Amniotic stem cell (primary cell): Measurements from ENCODE around the gene OR10AG1.

ENCODE experiments used
- DNase-seq: peaks from one replicate; lab custom pipeline; 2025; lab: John Stamatoyannopoulos, UW

Gene OR10AG1

DNA sequence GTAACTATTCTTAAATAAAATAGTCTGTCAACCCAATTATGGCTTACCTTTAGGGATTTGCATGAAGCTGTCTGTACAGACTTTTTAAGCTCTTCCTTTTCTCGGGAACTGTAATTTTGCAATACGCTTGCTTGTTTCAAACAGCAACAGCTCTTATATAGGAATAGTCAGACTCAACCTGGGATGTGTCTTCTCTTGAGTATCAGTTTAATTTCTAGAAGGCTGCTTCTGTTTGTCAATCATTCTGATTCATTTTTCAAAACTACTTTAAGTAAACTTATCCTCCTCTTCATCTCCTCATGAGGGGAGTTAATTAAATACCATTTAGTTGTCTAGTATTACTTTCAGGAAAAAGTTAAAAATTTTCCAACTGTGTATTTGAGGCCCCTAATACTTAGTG, at the start of gene OR10AG1:
TSS of gene OR10AG1 (minus strand) at position 101 of the 400 bp plus-strand sequence. CDS start at position 63, 38 bp downstream.
- no peak for DNase-seq

DNA sequence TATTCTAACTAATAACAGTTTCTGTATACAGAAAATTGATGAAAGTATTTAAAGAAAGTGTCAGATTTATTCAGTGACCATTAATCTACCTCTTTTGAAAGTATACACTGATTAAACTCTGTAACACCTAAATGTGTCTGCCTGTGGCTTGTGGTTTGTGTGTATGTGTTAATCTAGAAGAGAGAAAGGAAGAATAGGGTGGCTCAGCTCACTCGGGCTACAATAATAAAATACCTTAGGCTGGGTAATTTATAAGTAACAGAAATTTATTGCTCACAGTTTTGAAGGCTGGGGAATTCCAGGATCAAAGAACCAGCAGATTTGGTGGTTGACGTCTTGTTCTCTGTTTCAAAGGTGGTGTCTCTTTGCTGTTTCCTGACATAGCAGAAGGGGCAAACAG, 44.1 kb upstream of the OR10AG1 start:
- DNase-seq = no peak

DNA sequence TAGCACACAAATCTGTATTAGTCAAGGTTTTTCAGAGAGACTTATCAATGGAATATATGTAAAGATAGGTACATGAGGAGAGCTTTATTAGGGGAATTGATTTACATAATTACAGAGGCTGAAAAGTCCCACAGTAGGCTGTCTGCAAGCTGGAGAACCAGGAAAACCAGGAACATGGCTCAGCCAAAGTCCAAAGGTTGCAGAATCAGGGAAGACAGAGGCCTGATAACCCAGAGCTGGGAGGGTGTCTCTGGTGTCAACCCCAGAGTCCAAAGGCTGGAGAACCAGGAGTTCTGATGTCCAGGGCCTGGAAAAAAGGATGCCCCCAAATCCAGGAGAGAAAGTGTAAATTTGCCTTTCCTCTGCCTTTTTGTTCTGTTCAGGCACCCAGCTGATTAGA, 41.0 kb upstream of the OR10AG1 start:
- no peak for DNase-seq

- no peak for DNase-seq
Observed at GRCh38 chr11:55994525-55994924, 24.8 kb upstream of the OR10AG1 start, which contains the start of gene OR5F1. Gene OR5F1, minus strand, starts transcription at chr11:55994625. Its CDS starts 0 bp downstream, at chr11:55994625.

DNA sequence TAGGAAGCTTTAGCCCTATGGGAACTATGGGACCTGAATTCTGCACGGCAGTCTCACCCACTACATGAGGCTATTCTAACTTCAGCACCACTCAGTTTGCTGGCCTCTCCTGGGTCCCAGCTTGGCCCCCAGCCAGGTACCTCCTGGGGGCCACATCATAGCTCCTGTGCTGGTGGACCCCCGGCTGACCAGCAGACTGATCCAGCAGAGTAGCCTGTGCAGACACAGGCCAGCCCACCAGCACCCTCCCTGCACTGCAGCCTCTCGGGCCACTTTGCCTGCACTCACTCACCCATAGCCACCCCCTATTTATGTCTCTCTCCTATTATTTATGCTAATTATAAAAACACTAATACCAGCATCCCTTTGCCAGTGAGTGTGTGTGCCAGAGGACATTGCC, 1.2 kb upstream of the OR10AG1 start:
- DNase-seq = no peak

DNA sequence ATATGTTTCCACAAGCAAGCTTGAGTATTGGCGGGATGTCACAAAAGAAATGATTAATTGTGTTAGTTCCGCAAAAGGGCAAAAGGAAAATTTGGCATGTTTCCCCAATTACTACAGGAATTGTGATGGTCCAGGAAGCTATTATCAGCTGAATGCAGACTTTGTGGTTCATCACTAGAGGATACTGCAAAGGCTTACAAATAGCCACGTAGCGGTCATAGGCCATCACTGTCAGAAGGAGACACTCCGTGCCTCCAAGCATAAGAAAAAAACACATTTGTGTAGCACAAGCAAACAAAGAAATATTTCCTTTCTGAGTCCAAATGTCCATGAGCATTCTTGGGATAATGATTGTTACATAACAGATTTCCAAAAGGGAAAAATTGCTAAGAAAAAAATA, 1.8 kb downstream of the OR10AG1 start:
- DNase-seq = no peak

DNA sequence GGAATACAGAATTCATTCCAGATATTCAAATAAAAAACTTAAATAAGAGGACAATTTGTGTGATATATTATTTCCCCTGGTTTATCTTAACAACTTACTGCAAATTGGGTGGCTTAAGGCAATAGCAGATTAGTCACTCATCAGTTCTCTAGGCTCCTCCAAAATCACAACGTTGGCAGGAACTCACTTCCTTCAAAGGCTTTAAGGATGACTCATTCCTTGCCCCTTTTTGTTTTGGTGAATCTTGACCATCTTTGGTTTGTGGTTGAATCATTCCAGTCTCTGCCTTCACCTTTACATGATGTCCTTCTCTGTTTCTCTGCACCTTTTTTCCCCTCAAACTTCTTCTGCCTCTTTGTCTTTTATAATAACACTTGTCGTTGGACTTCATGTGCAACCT, 3.4 kb downstream of the OR10AG1 start:
- no peak for DNase-seq

DNA sequence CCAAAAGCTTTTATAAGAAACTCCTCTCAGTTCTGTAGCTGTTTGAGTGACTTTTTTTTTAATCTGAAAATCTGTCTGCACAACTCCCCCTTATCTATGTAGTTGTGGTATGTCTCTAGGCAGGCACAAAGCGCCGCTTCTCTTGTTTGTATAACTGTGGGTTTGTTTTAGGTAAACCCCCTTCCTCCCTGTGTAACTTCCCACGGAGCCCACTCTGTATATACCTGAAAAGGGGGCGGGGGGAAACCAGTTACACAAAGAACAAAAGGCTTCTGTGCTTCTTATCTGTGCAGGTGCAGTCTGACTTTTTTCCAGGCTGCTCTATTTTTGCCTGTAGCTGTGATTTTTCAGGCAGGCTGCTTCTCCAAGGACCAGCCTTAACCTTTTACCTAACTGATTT, 13.2 kb downstream of the OR10AG1 start:
- no peak for DNase-seq

DNA sequence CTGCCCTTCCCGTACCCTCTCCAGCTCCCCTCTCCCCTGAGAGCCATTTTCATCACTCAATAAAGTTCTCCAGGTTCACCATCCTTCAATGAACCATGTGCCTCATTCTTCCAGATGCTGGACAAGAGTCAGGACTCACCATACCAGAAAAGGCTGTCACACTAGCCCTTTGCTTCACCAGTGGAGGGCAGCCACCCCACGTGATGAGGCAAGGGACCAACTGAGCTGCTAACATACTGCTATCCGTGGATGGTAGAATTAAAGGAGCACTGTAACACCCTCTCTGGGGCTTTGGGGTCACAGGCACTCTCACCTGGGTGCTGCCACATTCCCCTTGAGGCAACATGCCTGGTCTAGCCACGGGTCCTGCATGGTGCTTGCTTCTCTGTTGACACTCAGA, 20.4 kb downstream of the OR10AG1 start:
- DNase-seq = no peak

- DNase-seq = no peak
Observed at GRCh38 chr11:55942785-55943392, 26.9 kb downstream of the OR10AG1 start.

GRCh38 chr11:55936300-55936699, 33.4 kb downstream of the OR10AG1 start, which contains the start of gene OR5I1:
Gene OR5I1, minus strand, starts transcription at chr11:55936400. Its CDS starts 0 bp downstream, at chr11:55936400.
- no peak for DNase-seq

DNA sequence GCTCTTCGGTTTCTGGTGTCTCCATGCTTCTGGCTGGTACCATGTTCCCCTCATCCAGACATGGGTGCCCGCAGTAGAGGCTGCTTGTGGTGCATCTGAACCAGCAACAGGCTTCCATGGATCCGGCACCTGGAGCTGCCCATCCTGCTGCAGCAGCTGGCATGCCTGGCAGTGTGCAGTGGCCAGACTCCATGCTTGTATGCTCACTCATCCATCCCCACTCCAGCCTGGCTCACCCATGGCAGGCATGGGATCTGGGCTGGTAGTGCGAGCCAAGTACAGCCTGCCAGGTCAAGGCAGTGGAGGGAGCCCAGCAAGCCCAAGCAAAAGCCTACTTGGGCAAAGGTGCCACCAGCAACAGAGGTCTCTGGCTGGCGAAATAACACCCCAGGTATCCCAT, 49.2 kb downstream of the OR10AG1 start:
- no peak for DNase-seq
